Ectodermal cell (in vitro differentiated cells): ENCODE results near the gene ERC2.

Source experiments
- H3K27ac ChIP-seq: 2 replicates; pipeline ENCODE4 v1.7.0; 2013; ENCODE audit warnings: mild to moderate bottlenecking, low read depth, low read length; ENCODE audit not compliant: insufficient read depth, poor library complexity, severe bottlenecking
- H3K27me3 ChIP-seq: 2 replicates; pipeline ENCODE4 v1.7.0; 2013; ENCODE audit warnings: mild to moderate bottlenecking, low read length; ENCODE audit not compliant: insufficient read depth, control insufficient read depth, poor library complexity, severe bottlenecking
- H3K36me3 ChIP-seq: one replicate; pipeline ENCODE4 v1.7.0; 2013; ENCODE audit warnings: low read length; ENCODE audit not compliant: control insufficient read depth, insufficient read depth
- H3K4me1 ChIP-seq: one replicate; pipeline ENCODE4 v1.7.0; 2013; ENCODE audit warnings: low read length; ENCODE audit not compliant: control insufficient read depth, insufficient read depth
- H3K4me3 ChIP-seq: 2 replicates; pipeline ENCODE4 v1.7.0; 2013; ENCODE audit warnings: low read depth, low read length, control low read depth; ENCODE audit not compliant: insufficient read depth
- H3K9me3 ChIP-seq: 2 replicates; pipeline ENCODE4 v1.7.0; 2013; ENCODE audit warnings: mild to moderate bottlenecking, low read length, moderate library complexity; ENCODE audit not compliant: control insufficient read depth
- WGBS, 2 experiments: methylation state at CpG; one replicate each; pipeline ENCODE4 v1.1.7; 2013; ENCODE audit warnings: missing lambda C conversion rate in 2 of 2; 5-methylcytosine and 5-hydroxymethylcytosine counted together

The ERC2 gene

GRCh38 chr3:55903680-55904079 lies 564.6 kb downstream of the ERC2 start:
- Histone ChIP-seq H3K36me3 (no peaks in the 10 kb centered on the region), H3K4me3 (no peak overlapping the region), H3K27me3 (no peaks in the 10 kb centered on the region), H3K27ac (no peak overlapping the region), H3K9me3 (no peaks in the 10 kb centered on the region), H3K4me1 (no peaks in the 10 kb centered on the region)
- WGBS, 2 experiments, result 95% methylated on average over 3 of the region's 3 CpGs

GRCh38 chr3:55902221-55902900 lies 565.9 kb downstream of the ERC2 start:
- WGBS, 2 experiments, result 92 to 95% methylated on average over 14 of the region's 14 CpGs
- Histone ChIP-seq H3K27me3 (no peaks in the 10 kb centered on the region), H3K27ac (no peak overlapping the region), H3K4me1 (no peaks in the 10 kb centered on the region), H3K9me3 (no peaks in the 10 kb centered on the region), H3K4me3 (no peak overlapping the region), H3K36me3 (no peaks in the 10 kb centered on the region)

- no peaks in the 10 kb centered on the region for H3K27me3 ChIP-seq
- no peak overlapping the region for H3K27ac ChIP-seq
- no peaks in the 10 kb centered on the region for H3K9me3 ChIP-seq
- peaks cover 8% of the 10 kb centered on the region for H3K4me1 ChIP-seq
- H3K4me3 ChIP-seq, result no peak overlapping the region
- WGBS, 2 experiments, result 47 to 56% methylated on average over 2 to 3 of the region's 3 CpGs
- no peaks in the 10 kb centered on the region for H3K36me3 ChIP-seq
These were observed 568.4 kb downstream of the ERC2 start for GRCh38 chr3:55899887-55900286.

GRCh38 chr3:55897573-55898224 lies 570.6 kb downstream of the ERC2 start:
- Histone ChIP-seq H3K36me3 (no peaks in the 10 kb centered on the region), H3K27ac (no peak overlapping the region), H3K4me3 (no peak overlapping the region), H3K9me3 (no peaks in the 10 kb centered on the region), H3K4me1 (peaks cover 8% of the 10 kb centered on the region), H3K27me3 (no peaks in the 10 kb centered on the region)
- WGBS, 2 experiments, result 65 to 70% methylated on average over 4 of the region's 4 CpGs

GRCh38 chr3:55895897-55896566 lies 572.2 kb downstream of the ERC2 start:
- Histone ChIP-seq H3K36me3 (no peaks in the 10 kb centered on the region), H3K27me3 (no peaks in the 10 kb centered on the region)
- WGBS, 2 experiments, result 77% methylated on average over 5 of the region's 5 CpGs

GRCh38 chr3:55894605-55895004 lies 573.7 kb downstream of the ERC2 start:
- H3K4me3 ChIP-seq, result no peak overlapping the region
- H3K27me3 ChIP-seq, result no peaks in the 10 kb centered on the region
- H3K27ac ChIP-seq, result no peak overlapping the region
- 95 to 96% methylated on average over 2 of the region's 2 CpGs for WGBS, 2 experiments
- no peaks in the 10 kb centered on the region for H3K9me3 ChIP-seq
- H3K4me1 ChIP-seq, result peaks cover 8% of the 10 kb centered on the region
- no peaks in the 10 kb centered on the region for H3K36me3 ChIP-seq

More at GRCh38 chr3:55895897-55896566, 572.2 kb downstream of the ERC2 start:
- Histone ChIP-seq H3K27ac (no peak overlapping the region), H3K4me3 (no peak overlapping the region), H3K9me3 (no peaks in the 10 kb centered on the region), H3K4me1 (peaks cover 8% of the 10 kb centered on the region)

- Histone ChIP-seq H3K4me1 (peaks cover 10% of the 10 kb centered on the region), H3K9me3 (no peaks in the 10 kb centered on the region), H3K4me3 (no peak overlapping the region), H3K27ac (no peak overlapping the region), H3K36me3 (no peaks in the 10 kb centered on the region), H3K27me3 (no peaks in the 10 kb centered on the region)
- WGBS, 2 experiments, result 93% methylated on average over 4 of the region's 4 CpGs
These were observed 575.1 kb downstream of the ERC2 start for GRCh38 chr3:55893045-55893664.

GRCh38 chr3:55891106-55891505 lies 577.2 kb downstream of the ERC2 start:
- Histone ChIP-seq H3K27ac (no peak overlapping the region), H3K4me3 (no peak overlapping the region), H3K9me3 (no peaks in the 10 kb centered on the region), H3K27me3 (no peaks in the 10 kb centered on the region), H3K4me1 (peaks cover 15% of the 10 kb centered on the region), H3K36me3 (no peaks in the 10 kb centered on the region)
- 90 to 93% methylated on average over 2 of the region's 2 CpGs for WGBS, 2 experiments

GRCh38 chr3:55888282-55888885 lies 579.9 kb downstream of the ERC2 start:
- no peak overlapping the region for H3K4me3 ChIP-seq
- peak overlapping the region; percentile 53 for H3K27ac ChIP-seq
- no peaks in the 10 kb centered on the region for H3K27me3 ChIP-seq
- no peaks in the 10 kb centered on the region for H3K36me3 ChIP-seq
- H3K9me3 ChIP-seq, result no peaks in the 10 kb centered on the region
- WGBS, 2 experiments, result 61 to 72% methylated on average over 7 of the region's 7 CpGs
- H3K4me1 ChIP-seq, result peaks cover 13% of the 10 kb centered on the region

GRCh38 chr3:55885721-55886120 lies 582.5 kb downstream of the ERC2 start:
- Histone ChIP-seq H3K4me3 (no peak overlapping the region), H3K4me1 (peaks cover 13% of the 10 kb centered on the region), H3K9me3 (no peaks in the 10 kb centered on the region), H3K36me3 (no peaks in the 10 kb centered on the region), H3K27me3 (no peaks in the 10 kb centered on the region), H3K27ac (no peak overlapping the region)
- WGBS, 2 experiments, result 80% methylated on average over 1 of the region's 1 CpG; no CpG with 5 or more reads in 1 of the 2 experiments
